ENCODE measurements around the gene CNNM3.
"Not testable (repeated sequence)": the region's sequence is repeated elsewhere in the genome, so short reads cannot be mapped to it uniquely, and the experiment has no call there.

The CNNM3 gene

GRCh38 chr2:96816127-96816835 is at the start of gene CNNM3:
CNNM3 (plus strand) TSS chr2:96816268; CDS start chr2:96816278, 10 bp downstream.
- DNase-seq (ENCODE audit: extremely low spot score, insufficient read length, low read depth) (peak; percentile 98), FAIRE-seq (peak; percentile 66)

- DNase-seq (ENCODE audit: extremely low spot score, insufficient read length, low read depth) (no peak), FAIRE-seq (no peak)
These were observed 48.8 kb upstream of the CNNM3 start for GRCh38 chr2:96767135-96767871.

GRCh38 chr2:96768083-96768561 is 47.9 kb upstream of the CNNM3 start:
- DNase-seq (ENCODE audit: extremely low spot score, insufficient read length, low read depth) (no peak), FAIRE-seq (peak; percentile 84)

GRCh38 chr2:96769814-96770213 is 46.3 kb upstream of the CNNM3 start:
- DNase-seq (ENCODE audit: extremely low spot score, insufficient read length, low read depth) (no peak), FAIRE-seq (no peak)

- FAIRE-seq, result no peak
- DNase-seq (ENCODE audit: extremely low spot score, insufficient read length, low read depth), result no peak
These were observed 45.4 kb upstream of the CNNM3 start for GRCh38 chr2:96770442-96771202.

- no peak for FAIRE-seq
- DNase-seq (ENCODE audit: extremely low spot score, insufficient read length, low read depth), result no peak
These were observed 44.1 kb upstream of the CNNM3 start for GRCh38 chr2:96771796-96772618.

DNA sequence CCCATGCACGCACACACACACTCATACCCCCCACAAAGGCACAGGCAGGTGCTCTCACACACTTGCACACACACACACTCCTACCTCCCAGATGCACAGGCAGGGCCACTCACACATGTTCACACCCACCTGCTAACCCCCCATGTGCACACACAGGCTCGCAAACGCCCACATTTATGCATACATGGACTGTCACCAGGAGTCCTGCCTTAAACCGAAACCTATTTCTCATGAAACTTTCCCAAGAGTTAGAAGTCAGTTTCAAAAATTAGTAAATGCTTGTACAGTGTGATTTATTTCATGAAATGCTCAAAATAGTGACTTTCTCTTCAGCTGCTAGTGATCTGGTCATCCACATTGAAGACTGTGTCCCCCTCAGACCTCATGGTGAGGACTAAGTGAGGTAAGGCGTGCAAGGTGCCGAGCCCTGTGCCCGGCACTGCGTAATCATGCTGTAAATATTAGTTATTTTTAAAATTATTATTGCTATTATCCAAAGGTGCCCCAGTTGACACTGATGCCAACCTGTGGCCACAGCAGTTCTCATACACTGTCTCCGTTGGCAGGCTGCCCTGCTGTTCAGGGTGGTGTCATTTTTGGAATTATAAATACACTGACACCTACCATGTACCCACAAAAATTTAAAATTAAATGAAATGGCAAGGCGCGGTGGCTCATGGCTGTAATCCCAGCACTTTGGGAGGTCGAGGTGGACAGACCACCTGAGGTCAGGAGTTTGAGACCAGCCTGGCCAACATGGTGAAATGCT is 43.0 kb upstream of the CNNM3 start:
- peak; percentile 94 for FAIRE-seq
- no peak for DNase-seq (ENCODE audit: extremely low spot score, insufficient read length, low read depth)

DNA sequence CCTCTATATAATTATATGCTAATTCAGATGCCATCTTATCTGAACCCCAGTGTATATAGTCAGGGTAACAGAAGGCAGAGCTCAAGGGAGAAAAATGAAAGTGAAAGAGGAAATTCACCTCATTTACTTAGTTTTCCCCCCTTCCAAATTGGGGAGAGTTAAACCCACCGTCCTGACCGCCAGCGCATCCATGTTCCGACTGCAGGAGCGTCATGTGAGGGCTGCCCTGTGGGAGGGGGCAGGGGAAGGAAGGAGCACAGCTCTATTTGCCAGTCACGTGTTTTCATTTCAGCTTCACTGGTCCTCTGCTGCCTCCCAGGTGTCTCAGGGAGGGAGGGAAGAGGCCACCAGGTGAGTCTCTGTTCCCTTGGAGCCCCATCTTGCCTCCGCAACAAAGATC is 42.1 kb upstream of the CNNM3 start:
- FAIRE-seq (peak; percentile 92), DNase-seq (ENCODE audit: extremely low spot score, insufficient read length, low read depth) (no peak)

GRCh38 chr2:96775160-96775559 is 40.9 kb upstream of the CNNM3 start:
- DNase-seq (ENCODE audit: extremely low spot score, insufficient read length, low read depth) (no peak), FAIRE-seq (no peak)

GRCh38 chr2:96783388-96783787 is 32.7 kb upstream of the CNNM3 start:
- no peak for DNase-seq (ENCODE audit: extremely low spot score, insufficient read length, low read depth)
- FAIRE-seq, result no peak

GRCh38 chr2:96787411-96787810 is 28.7 kb upstream of the CNNM3 start:
- DNase-seq (ENCODE audit: extremely low spot score, insufficient read length, low read depth), result no peak
- FAIRE-seq, result no peak

DNA sequence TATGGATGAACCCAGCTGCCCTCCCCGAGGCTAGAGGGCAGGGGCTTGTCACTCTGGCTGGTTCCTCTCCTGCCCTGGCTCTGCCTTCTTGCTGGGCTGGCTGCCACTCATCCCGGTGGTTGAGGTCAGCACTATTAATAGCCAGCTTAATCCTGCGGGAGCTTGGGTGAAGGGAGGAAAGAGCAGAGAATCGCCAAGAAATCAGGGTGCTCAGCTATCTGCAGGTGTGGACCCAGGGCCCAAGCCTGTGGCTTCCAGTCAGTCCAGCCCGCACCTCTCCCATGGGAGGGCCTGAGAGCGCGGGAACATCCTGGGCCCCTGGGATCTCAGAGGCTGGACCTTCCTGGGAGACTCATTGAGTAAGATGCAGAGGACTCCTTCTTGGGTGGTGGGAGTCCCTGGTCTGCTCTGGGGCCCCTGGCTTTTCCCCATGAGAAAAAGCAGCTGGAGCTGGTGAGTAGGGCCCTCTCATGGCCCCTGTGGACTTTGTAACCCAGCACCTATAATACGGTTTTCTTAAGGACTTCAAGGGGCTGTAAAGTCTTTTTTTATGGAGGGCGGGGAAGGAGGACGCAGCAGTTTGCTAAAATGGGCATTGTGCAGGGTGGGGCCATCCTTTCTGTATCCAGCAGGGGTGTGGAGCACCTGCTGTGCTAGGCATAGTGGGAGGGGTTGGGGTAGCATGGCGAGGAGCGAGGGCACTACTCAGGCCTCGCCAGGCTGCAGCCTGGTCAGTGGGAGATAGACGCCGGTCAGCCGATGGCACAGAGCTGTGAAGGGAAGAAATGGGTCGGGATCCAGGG is 27.4 kb upstream of the CNNM3 start:
- FAIRE-seq (no peak), DNase-seq (ENCODE audit: extremely low spot score, insufficient read length, low read depth) (no peak)

- FAIRE-seq, result no peak
- no peak for DNase-seq (ENCODE audit: extremely low spot score, insufficient read length, low read depth)
These were observed 26.8 kb upstream of the CNNM3 start for GRCh38 chr2:96789245-96789617.

DNA sequence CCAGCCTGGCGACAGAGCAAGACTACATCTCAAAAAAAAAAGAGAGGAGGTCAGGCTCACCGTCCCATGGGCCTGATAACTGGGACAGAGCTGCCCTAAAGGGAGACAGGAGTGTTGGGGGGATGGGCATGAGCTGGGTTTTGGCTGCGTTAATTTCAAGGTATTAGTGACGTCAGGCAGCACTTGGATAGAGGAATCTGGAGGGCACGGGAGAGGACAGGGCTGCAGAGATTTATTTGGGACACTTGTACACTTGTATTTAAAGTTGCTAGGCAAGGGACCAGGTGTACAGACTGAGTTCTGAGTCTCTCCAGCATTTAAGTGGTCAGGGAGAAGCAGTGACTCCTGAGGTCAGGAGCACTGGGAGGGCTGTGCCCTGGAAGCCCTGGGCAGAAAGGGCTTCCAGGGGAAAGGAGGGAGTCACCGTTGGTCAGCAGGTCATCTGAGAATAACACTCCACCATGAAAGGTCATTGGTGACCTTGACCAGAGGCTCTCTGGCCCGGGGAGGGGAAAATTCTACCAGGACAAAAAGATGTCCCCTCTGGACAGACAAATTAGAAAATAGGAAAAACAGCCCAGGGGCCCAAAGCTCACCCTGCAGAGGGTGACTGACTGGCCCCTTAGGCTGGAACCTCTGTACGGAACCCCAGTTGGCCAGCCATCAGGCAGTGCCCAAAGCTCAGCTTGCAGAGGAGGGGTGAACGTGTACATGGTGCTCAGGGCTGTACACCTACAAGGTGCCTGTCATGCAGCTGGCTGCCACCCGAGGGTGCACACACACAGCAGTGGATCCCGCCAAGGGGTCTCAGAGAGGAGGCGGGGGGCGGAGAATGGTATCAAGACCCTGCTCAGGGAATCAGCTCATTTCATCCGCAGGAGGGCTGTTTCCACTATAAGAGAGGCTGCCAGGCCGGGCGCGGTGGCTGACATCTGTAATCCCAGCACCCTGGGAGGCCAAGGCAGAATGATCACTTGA is 23.0 kb upstream of the CNNM3 start:
- no peak for FAIRE-seq
- DNase-seq (ENCODE audit: extremely low spot score, insufficient read length, low read depth), result no peak

GRCh38 chr2:96795076-96795475 is 21.0 kb upstream of the CNNM3 start:
- FAIRE-seq, result no peak
- no peak for DNase-seq (ENCODE audit: extremely low spot score, insufficient read length, low read depth)

DNA sequence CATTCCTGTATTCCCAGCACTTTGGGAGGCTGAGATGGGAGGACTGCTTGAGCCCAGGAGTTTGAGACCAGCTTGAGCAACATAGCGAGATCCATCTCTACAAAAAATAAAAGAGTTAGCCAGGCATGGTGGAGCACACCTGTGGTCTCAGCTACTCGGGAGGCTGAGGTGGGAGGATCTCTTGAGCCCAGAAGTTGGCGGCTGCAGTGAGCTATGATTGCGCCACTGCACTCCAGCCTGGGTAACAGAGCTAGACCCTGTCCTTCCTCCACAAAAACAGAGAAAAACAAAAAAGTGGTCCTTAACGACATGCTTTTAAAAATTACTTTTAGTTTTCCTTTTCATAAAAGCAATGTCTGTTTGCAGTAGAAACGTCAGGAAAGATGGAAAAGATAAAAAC is 19.6 kb upstream of the CNNM3 start:
- not testable (repeated sequence) for FAIRE-seq; DNase-seq (ENCODE audit: extremely low spot score, insufficient read length, low read depth)

GRCh38 chr2:96797066-96797625 is 18.9 kb upstream of the CNNM3 start:
- no peak for FAIRE-seq
- no peak for DNase-seq (ENCODE audit: extremely low spot score, insufficient read length, low read depth)
